GM18520 (cell line): ENCODE data around the gene CAPZB.

Experiments
- ATAC-seq: cut with Tn5 transposase; IDR thresholded peaks from one replicate; pipeline ENCODE4 v1.9.1; 2021; ENCODE audit not compliant: unreplicated experiment

Gene CAPZB

DNA sequence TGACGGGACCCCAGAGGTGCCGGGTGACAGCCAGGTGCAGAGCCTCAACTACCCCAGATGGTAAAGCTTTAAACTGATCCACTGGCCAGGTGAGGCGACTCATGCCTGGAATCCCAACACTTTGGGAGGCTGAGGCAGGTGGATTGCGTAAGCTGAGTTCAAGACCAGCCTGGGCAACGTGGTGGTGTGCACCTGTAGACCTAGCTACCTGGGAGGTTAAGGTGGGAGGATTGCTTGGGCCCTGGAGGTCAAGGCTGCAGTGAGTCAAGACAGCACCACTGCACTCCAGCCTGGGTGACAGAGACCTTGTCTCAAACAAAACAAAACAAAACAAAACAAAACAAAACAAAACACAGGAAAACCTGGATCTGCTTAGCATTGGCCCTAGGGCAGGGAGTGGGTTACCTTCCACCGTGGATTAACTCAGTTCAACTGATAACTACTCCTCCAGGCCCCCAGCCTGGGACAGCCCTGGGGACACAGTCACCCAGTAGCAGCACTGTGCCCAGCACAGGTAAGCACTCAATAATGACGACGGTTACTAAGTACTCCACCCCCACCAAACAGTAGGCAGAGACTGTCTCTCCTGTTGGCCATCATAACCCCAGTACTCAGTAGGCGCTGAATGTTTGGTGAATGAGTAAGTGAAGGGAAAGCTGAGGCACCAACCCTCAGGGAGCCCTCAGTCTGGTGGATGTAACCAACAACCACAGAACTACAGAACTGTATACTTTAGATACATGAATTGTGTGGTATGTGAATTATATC is 151.6 kb downstream of the CAPZB start:
- no peak for ATAC-seq

DNA sequence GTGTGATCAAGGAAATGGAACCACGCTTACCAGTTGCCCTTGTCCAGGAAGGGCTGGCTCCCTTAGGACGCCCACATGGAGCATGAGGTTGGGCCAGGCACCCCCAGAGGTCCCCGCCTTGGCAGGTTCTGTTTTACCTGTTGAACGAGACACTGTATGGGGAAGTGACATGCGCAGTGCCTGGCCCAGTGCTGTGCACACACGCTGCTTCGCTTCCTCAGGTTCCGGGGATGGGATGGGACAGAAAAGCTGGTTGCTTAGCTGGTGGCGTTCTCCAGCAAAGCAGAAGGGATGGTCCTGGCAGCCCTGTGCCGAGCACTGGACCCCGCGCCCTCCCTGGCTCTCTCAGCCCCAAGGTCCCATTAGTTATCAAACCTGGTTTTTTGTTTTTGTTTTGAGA is 152.5 kb downstream of the CAPZB start:
- ATAC-seq = no peak

DNA sequence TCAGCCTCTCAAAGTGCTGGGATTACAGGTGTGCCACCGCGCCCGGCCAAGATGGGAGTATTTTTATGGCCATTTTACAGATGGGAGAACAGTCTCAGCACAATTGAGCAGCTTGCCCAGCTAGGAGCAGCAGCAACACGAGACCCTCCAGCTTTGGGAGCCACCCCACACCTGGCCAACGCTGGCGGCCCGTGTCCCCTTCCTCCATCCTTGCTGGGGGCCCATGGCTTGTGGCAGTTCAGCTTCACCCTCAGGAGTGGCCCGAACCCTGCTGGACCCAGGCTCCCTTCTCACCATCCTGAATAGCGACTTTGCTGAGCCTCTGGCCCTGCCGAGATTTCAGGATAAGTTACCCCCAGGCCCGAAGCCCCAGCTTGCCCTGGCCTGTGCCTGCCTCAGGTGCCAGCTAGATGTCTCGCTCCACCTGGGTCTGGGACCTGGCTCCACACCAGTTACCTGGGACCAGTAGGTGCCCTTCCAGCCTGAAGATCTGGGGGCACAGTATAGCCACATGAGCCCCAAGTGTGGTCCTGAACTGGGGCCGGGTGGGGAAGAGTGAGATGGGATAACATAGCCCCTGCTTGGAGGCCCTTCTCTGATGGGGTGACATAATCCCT is 154.0 kb downstream of the CAPZB start:
- ATAC-seq = no peak

DNA sequence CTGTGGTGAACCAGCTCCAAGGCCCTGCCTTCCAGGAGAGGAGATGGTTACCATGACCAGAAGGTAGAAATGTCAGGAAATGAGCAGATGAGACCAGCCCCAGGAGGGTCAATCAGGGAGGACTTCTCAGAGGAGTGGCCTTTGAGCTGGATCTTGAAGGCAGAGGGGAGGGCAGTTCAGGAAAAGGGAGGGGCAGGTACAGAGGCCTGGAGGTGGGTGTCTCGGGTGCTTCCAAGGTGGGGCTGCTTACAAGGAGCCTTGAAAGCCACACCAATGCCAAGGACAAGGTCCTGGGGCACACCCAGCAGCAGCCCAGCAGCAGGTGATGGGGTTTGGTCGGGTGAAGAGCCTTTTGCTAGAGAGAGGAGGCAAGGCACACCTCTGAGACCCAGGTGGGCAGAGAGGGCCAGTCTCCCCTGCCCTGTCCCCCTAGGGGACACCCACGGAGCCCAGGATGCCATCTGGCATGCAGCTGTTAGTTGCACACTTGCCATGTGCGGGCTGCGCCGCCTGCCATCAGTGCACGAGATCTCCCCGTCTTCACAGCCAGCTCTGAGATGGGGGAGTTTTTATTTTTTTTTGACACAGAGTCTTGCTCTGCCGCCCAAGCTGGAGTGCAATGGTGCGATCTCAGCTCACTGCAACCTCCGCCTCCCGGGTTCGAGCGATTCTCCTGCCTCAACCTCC is 154.7 kb downstream of the CAPZB start:
- no peak for ATAC-seq

DNA sequence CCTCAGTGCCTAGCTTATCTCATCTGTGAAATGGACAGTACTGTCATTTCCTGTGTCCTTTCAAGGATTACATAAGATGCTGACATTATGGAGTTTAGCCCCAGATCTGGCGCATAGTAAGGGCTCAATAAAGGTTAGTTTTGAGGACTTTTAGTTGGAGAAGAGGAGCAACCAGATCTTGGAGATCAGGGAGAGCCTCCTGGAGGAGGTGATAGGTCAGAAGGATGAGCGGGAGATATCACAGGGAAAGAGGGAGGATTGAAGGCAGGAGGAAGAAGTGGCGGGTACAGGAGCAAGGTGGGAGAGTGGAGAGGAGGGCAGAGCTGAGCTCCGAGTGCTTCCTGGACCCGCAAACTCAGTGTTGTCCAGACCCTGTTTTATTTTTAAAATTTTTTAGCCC is 155.7 kb downstream of the CAPZB start:
- no peak for ATAC-seq

DNA sequence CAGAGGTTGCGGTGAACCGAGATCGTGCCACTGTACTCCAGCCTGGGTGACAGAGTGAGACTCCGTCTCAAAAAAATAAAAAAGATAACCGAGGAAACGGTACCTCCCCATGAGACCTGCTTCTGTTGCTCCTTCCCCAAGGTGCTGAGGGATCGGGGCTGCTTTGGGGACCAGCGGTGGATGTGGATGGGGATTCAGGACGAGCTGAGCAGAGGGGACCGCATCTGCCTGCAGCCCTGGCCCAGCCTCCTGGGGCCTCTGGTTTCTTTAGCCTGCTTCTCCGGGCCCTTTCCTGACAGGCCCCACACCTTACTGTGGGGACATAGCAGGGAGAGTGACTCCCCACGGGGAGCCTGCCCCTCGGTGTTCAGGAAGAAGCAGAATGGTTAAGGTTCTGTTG is 156.2 kb downstream of the CAPZB start:
- no peak for ATAC-seq

DNA sequence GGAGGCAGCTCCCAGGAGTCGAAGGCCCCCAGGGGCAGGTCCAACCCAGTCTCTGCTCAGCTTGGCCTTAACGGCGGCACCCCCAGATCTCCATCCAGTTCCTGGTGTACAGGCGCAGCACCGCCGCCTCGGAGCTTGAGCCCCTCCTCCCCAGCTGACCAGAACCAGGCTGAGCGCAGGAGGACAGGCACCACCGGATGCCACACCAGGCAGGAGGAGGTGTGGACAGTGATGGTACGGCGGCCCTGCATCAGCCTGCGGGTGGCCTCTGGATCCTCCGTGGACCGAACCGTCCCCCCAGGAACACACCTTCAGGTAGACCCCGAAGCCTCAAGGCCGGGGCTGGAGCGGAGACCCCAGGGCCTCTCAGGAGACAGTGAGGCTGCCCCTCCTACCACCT is 156.9 kb downstream of the CAPZB start:
- ATAC-seq = no peak

DNA sequence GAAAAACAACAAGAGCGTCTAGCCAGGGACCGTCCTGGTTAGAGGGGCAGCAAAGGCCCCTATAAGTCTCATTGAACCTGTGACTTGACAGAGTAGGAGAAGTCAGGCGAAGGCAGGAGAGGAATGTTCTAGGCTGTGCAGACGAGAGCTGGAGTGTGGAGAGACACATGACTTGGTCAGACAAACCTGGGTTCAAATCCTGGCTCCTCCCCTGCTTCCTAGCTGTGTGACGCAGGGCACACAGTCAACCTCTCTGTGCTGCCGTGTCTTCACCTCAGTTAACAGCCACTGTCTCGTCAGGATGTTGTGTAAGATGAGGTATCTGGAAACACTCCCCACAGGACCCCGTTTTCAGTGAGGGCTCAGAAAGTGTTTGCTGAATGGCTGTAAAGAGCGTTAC is 157.6 kb downstream of the CAPZB start:
- ATAC-seq = no peak

DNA sequence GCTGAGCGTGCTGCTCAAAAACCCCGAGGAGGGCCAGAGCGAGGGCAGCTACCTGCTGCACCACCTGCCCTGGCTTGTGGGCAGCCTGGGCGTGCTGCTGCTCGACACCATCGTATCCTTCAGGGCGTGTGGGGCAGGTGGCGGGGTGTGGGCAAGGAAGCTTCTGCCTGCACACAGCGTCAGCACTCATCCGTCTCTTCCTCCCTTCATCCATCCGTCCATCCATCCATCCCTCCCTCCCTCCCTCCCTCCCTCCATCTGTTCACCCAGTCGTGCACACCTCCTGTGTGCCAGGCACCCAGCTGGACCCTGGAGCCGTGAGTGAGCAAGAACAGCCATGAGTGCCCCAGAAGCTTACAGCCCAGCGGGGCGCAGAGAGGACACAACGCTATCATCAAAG is 158.0 kb downstream of the CAPZB start:
- no peak for ATAC-seq

DNA sequence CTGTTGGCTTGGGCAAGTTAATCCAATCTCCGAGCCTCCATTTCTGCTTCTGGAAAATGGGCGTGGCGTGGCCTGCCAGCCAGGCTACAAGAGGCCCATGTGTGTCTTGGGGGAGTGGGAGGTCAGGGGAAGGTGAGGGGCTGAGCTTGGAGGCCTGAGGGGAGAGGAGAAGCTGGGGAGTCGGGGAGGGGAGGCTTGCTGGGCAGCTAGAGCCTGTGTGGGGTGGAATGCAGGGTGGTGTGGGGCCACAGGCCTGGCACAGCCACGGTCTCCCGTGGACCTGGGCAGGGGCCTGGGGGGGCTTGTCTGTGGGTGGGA is 158.6 kb downstream of the CAPZB start:
- no peak for ATAC-seq

DNA sequence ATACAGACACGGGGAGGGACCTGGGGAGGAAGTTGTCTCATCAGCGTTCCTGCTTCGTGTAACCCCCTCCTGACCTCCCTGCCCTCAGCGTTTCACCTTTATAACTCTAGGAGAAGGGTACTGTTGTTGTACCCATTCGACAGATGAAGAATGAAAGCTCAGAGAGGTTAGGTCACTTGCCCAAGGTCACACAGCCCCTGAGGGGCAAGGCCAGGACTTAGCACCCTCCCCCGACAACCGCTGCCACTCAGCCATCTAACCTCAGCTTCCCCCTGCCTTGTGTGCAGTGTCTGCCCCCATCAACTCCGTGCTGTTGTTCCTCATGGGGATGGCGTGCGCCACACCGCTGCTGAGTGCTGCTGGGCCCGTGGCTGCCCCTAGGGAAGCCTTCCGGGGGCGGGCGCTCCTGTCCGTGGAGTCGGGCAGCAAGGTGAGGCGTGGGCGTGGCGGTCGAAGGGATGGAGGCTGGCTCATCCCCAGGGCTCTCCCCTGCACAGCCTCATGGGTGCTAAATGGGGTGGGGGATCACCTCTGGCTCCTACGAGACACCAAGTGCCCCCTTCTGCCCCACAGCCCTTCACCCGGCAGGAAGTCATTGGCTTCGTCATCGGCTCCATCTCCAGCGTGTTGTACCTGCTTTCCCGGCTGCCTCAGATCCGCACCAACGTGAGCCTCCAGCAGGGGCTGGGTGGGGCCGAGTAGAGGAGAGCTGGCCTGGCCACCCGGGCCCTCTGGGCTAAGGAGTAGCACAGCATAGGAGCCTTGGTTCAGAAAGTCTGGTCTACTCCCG is 159.2 kb downstream of the CAPZB start:
- no peak for ATAC-seq

DNA sequence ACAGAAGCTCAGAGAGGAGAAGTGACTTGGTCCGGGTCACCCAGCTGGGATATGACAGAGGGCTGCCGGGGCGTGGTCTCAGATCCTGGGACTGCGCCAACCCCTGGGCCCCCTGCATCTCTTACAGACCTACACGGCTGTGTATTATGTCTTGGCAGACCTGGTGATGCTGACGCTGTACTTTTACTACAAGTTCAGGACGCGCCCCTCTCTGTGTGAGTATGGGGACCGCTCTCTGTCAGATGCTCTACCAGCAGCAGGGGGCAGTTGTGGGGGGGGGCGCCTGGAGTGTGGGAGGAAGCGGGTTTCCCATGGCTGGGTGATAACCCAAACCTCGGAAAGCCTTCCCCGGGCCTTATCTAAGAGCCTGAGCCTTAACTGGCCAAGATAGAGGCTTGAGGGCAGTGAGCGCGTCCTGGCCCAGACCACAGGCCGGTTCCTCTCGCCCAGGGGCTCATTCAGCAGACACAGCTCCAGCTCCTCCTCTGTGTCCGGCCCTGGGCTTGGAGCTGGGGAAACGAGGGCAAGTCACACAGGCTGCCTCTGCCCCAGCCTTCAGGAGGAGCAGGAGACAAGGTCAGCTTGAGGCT is 159.9 kb downstream of the CAPZB start:
- ATAC-seq = no peak

DNA sequence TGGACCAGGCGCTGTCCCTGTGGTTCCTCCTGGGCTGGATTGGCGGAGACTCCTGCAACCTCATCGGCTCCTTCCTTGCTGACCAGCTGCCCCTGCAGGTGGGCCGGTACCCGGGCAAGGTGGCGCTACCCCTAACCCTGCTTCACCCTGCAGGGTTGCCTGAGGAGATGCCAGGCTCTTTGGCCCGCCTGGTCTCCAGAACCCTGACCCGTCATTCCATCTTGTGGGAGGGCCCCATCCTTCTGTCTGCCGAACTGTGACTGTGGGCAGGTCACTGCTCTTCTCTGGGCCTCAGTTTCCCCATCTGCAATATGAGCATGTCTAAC is 160.7 kb downstream of the CAPZB start:
- no peak for ATAC-seq

DNA sequence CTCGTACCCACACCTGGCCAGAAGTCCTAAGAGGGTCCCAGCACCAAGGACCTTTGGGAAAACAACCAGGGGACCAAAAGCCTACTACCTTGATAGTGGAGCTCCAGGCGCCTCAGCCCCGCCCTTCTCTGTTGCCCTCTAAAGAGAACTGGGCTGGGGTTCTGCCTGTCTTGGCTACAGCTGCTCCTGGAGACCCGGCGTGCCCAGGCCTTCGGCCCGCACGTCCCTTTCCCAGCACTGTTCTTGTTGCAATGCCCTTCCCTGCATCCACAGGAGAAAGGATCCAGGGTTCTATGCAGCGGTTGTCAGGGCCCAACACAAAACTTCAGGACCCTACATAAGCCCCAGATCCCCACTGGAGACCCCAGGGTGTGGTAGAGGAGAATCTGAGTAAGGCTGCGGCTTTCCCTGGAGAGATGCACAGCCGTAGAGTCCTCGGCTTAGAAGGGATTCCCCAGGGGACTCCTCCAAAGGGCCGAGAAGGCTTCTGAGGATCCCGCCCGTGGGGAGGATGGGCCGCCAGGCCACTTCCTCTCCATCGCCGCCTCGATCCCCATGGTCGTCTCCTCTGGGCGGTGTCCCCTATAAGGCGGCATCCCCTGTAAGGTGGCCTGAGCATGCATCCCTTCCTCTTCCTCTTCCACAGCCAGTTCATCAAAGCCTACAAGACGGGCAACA is 161.2 kb downstream of the CAPZB start:
- no peak for ATAC-seq

DNA sequence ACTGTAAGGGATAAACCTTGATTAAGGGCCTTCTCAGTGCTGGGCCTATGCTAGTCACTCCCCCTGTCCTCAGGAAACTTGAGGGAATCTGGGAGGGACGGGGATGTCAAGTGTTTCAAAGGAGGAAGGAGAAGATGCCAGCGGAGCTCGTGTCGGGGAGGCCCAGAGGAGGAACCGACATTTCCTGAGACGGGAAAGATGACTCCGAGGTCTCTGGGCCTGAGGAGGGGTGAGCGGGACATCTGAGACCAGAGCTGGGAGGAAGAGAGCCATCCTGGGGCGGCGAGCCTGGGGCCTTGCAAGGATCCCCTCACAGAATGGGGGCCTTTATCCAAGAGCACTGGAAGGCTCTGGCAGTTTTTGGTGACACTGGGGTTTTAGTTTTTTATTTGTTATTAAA is 162.9 kb downstream of the CAPZB start:
- no peak for ATAC-seq

DNA sequence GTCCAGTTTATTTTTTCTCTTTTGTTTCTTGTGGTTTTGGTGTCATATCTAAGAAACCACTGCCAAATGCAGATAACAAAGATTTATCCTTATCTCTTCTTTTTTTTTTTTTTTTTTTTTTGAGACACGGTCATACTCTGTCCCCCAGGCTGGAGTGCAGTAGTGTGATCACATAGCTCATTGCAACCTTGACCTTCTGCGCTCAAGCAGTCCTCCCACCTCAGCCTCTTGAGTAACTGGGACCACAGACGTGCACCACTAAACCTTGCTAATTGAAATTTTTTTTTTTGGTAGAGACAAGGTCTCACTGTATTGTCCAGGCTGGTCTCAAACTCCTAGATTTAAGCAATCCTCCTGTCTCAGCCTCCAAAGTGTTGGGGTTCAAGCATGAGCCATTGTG is 164.3 kb downstream of the CAPZB start:
- no peak for ATAC-seq

DNA sequence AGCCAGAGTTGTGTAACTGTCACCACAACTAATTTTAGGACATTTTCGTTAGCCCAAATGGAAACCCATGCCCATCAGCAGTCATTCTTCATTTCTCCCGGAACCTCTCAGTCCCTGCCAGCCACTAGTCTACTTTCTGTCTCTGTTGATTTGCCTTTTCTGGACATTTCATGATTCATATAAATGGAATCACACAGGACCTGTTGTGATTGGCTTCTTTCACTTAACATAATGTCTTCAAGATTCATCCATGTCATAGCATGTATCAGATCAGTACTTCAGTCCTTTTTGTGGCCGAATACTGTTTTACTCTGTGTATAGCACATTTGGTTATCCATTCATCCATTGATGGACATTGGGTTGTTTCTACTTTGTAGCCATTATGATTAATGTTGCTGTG is 166.1 kb downstream of the CAPZB start:
- ATAC-seq = no peak

DNA sequence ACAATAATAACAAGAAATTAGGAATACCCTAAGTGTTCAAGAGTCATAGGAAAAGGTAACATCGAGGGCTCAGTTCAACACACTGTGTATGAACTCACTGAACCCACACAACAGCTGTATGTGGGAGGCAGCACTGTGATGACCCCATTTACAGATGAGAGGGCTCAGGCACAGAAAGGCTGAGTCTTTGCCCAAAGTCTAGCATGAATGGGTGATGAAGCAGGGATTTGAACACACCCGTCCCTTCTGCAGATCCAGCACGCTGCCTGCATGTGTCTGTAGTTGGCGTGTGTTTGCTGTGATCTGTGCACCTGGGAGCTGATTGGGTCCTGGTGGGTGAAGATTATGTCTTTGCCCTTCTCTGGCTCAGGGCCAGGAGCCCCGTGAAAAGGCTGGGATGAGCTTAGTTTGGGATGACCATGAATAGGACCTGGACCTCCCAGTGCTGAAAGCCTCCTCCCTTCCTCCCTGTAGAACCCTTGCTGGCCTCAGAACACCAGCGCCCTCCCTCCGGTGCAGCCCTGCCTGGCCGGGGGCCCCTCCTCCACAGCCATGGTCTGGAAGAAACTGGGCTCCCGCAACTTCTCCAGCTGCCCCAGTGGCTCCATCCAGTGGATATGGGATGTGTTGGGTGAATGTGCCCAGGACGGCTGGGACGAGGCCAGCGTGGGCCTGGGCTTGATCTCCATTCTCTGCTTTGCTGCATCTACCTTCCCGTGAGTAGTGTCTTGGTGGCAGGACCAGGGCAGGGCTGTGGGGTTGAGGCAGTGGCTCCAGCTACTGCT is 168.0 kb downstream of the CAPZB start:
- ATAC-seq = no peak

DNA sequence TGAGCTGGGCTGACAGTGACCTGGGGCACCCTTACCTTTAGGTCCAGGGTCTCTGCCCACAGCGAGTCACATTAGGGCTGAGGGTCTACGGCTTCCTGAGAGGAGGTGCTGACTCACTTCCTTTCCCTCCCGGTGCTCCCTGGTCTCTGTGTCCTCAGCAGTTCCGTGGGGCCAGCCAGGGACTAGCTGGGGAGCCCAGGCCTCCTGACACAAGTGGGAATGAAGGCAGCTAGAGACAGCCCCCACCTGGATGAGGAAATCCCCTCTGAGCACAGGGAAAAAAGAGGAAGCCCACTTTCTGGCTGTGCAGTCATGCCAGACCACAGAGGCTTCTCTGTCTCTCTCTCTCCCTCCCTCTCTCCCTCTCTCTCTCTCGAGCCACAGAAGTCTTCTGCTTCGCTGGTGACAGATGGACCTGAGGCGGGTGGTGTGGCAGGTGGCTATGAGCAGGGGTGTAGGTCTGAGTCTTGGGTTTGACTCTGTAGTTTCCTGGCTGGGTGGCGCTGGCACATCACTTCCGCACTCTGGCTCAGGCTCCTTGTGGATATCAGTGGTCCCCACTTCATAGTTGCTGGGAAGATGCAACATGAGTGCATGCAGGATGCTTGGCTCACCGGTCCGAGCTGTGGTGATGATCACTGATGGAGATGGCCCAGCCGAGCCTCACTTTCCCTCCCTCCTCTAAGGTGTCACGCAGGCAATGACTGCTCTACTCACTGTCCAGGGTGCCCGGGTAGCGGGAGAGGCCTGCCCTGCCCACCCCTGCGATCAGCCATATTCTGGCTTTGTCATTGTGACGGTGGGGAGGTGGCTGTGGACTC is 169.8 kb downstream of the CAPZB start:
- ATAC-seq = no peak
